Vagina (tissue), 2 donors: ENCODE data around the gene CCDC122. TPM values are rescaled to one million over a fixed set of nuclear protein-coding genes. Genes with fewer than 3 reads are reported as not detected.

Experiments
- DNase-seq, 2 donors: peaks; one replicate each; pipeline ENCODE4 v3.0.0-alpha.2; 2017; ENCODE audit errors: extremely low spot score in 2 of 2
- H3K27ac ChIP-seq: fragments of 200-600 bp; sonication (generic); one replicate; pipeline ENCODE4 v1.5.1; 2019
- H3K27me3 ChIP-seq: fragments of 200-600 bp; sonication (generic); one replicate; pipeline ENCODE4 v1.5.1; 2019
- H3K36me3 ChIP-seq, 2 donors: fragments of 200-600 bp; sonication (generic); one replicate each; pipeline ENCODE4 v1.5.1; 2017 to 2019
- H3K4me1 ChIP-seq: fragments of 200-600 bp; sonication (generic); one replicate; pipeline ENCODE4 v1.5.1; 2019
- H3K4me3 ChIP-seq, 2 donors: fragments of 200-600 bp; sonication (generic); 1 replicate in 1 of 2; 2 replicates in 1 of 2; pipeline ENCODE4 v1.5.1; 2016 to 2019
- H3K9me3 ChIP-seq: fragments of 200-600 bp; sonication (generic); one replicate; pipeline ENCODE4 v1.5.1; 2019
- CTCF ChIP-seq, 3 experiments: fragments of 450-650 bp in 2 of 3; fragments of 200-600 bp in 1 of 3; sonication (generic) in 1 of 3; IDR thresholded peaks; one replicate each; pipeline ENCODE4 v1.5.1; 2017 to 2019; ENCODE audit warnings: antibody characterized with exemption in 3 of 3, mild to moderate bottlenecking in 2 of 3, moderate library complexity in 2 of 3
- POLR2A ChIP-seq, 2 donors: fragments of 450-650 bp; IDR thresholded peaks; one replicate each; pipeline ENCODE4 v1.6.1; 2017; ENCODE audit warnings: antibody characterized with exemption in 2 of 2, mild to moderate bottlenecking in 2 of 2, moderate library complexity in 2 of 2
- POLR2AphosphoS5 ChIP-seq, 2 donors: sonication (generic); formaldehyde crosslinking; IDR thresholded peaks; one replicate each; pipeline ENCODE4 v1.9.0; 2017; ENCODE audit warnings: antibody characterized with exemption in 2 of 2, mild to moderate bottlenecking in 2 of 2, low read depth in 1 of 2; ENCODE audit not compliant: insufficient read depth in 1 of 2
- intact Hi-C: fragments of 100-400 bp; cut with DNase I; formaldehyde crosslinking; loops from one replicate; pipeline ENCODE4 v1.15.1; 2023
- total RNA-seq: library from RNA; depleted of rRNA; stranded (reverse); fragments of >200 nt; gene quantifications from one replicate; pipeline ENCODE4 v1.2.3, GENCODE V29; 2016

Gene CCDC122
- total RNA-seq, 1 donor from 2014 or later = 4.9 TPM

GRCh38 chr13:43808676-43809075, 70.9 kb downstream of the CCDC122 start:
- no peak for DNase-seq

GRCh38 chr13:43805681-43806128, 73.8 kb downstream of the CCDC122 start:
- H3K4me1 ChIP-seq = no peaks in the 10 kb centered on the region
- H3K9me3 ChIP-seq = no peaks in the 10 kb centered on the region
- no peak overlapping the region for H3K27ac ChIP-seq
- H3K4me3 ChIP-seq = no peak overlapping the region
- no peaks in the 10 kb centered on the region for H3K36me3 ChIP-seq
- intact Hi-C loops = no loop called here
- TF ChIP-seq CTCF (IDR thresholded peaks at IDR 0.05) (no peak), POLR2A (IDR thresholded peaks at IDR 0.05) (no peak), POLR2AphosphoS5 (IDR thresholded peaks at IDR 0.05; ENCODE audit: insufficient read depth in 1 of 2, low read depth in 1 of 2) (no peak)
- DNase-seq = no peak
- no peaks in the 10 kb centered on the region for H3K27me3 ChIP-seq

More at GRCh38 chr13:43808676-43809075, 70.9 kb downstream of the CCDC122 start:
- intact Hi-C loops = no loop called here
- H3K27ac ChIP-seq = no peak overlapping the region
- no peaks in the 10 kb centered on the region for H3K36me3 ChIP-seq
- no peaks in the 10 kb centered on the region for H3K27me3 ChIP-seq
- no peaks in the 10 kb centered on the region for H3K4me1 ChIP-seq
- no peak overlapping the region for H3K4me3 ChIP-seq
- no peaks in the 10 kb centered on the region for H3K9me3 ChIP-seq
- no peak for TF ChIP-seq CTCF (IDR thresholded peaks at IDR 0.05)
- TF ChIP-seq POLR2AphosphoS5 (IDR thresholded peaks at IDR 0.05; ENCODE audit: insufficient read depth in 1 of 2, low read depth in 1 of 2) = no peak
- no peak for TF ChIP-seq POLR2A (IDR thresholded peaks at IDR 0.05)

GRCh38 chr13:43805071-43805468, 74.5 kb downstream of the CCDC122 start:
- no peaks in the 10 kb centered on the region for H3K9me3 ChIP-seq
- H3K27ac ChIP-seq = no peak overlapping the region
- intact Hi-C loops = no loop called here
- H3K27me3 ChIP-seq = no peaks in the 10 kb centered on the region
- DNase-seq = no peak
- no peaks in the 10 kb centered on the region for H3K36me3 ChIP-seq
- H3K4me3 ChIP-seq = no peak overlapping the region
- no peaks in the 10 kb centered on the region for H3K4me1 ChIP-seq
- TF ChIP-seq POLR2AphosphoS5 (IDR thresholded peaks at IDR 0.05; ENCODE audit: insufficient read depth in 1 of 2, low read depth in 1 of 2) (no peak), POLR2A (IDR thresholded peaks at IDR 0.05) (no peak), CTCF (IDR thresholded peaks at IDR 0.05) (no peak)

- Histone ChIP-seq H3K9me3 (no peaks in the 10 kb centered on the region), H3K4me1 (no peaks in the 10 kb centered on the region), H3K27ac (no peak overlapping the region), H3K36me3 (no peaks in the 10 kb centered on the region), H3K4me3 (no peak overlapping the region), H3K27me3 (no peaks in the 10 kb centered on the region)
- no peak for TF ChIP-seq POLR2A (IDR thresholded peaks at IDR 0.05)
- TF ChIP-seq POLR2AphosphoS5 (IDR thresholded peaks at IDR 0.05; ENCODE audit: insufficient read depth in 1 of 2, low read depth in 1 of 2) = no peak
- TF ChIP-seq CTCF (IDR thresholded peaks at IDR 0.05) = peak; percentile 32 to 60 (median 33)
- no peak for DNase-seq
- intact Hi-C loops = no loop called here
These were observed 75.0 kb downstream of the CCDC122 start for GRCh38 chr13:43804461-43805070.

DNA sequence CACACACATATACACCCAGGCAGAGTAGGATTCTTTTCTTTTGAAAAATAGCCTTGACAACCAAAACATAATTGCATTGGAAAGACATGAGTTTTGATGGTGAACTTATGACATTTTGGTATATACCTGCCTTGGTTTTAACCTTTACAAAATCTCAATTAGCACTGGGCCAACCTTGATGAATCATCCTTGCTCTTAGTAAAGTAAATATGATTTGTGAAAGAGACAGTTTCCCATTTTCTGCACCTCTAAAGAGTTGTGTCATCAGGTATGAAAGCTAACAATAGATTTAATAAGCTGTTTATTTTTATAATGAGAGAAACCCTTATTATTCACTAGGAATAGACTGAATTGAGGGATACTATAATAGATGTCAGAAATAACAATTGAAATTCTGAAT, 77.0 kb downstream of the CCDC122 start:
- Histone ChIP-seq H3K4me1 (no peaks in the 10 kb centered on the region), H3K36me3 (no peaks in the 10 kb centered on the region), H3K4me3 (no peak overlapping the region), H3K9me3 (no peaks in the 10 kb centered on the region), H3K27me3 (no peaks in the 10 kb centered on the region), H3K27ac (no peak overlapping the region)
- TF ChIP-seq POLR2A (IDR thresholded peaks at IDR 0.05) = no peak
- no peak for TF ChIP-seq CTCF (IDR thresholded peaks at IDR 0.05)
- no peak for TF ChIP-seq POLR2AphosphoS5 (IDR thresholded peaks at IDR 0.05; ENCODE audit: insufficient read depth in 1 of 2, low read depth in 1 of 2)
- no peak for DNase-seq
- intact Hi-C loops = loop anchor here (2.0 kb wide), 1 partner anchor 716 kb away; no protein-coding TSS in a partner anchor
